NOMO-1 treated with DMSO at 0.1 percent for 48 hours (cell line): ENCODE measurements around the gene POMT1.
A peak's percentile ranks its signal among the peaks of the same experiment; 100 is the strongest.
"Not testable (repeated sequence)": the region's sequence is repeated elsewhere in the genome, so short reads cannot be mapped to it uniquely, and the experiment has no call there.

Experiments
- DNase-seq: peaks from one replicate; lab custom pipeline; 2025; ENCODE audit not compliant: unreplicated experiment; lab: John Stamatoyannopoulos, UW

POMT1 gene, protein sequence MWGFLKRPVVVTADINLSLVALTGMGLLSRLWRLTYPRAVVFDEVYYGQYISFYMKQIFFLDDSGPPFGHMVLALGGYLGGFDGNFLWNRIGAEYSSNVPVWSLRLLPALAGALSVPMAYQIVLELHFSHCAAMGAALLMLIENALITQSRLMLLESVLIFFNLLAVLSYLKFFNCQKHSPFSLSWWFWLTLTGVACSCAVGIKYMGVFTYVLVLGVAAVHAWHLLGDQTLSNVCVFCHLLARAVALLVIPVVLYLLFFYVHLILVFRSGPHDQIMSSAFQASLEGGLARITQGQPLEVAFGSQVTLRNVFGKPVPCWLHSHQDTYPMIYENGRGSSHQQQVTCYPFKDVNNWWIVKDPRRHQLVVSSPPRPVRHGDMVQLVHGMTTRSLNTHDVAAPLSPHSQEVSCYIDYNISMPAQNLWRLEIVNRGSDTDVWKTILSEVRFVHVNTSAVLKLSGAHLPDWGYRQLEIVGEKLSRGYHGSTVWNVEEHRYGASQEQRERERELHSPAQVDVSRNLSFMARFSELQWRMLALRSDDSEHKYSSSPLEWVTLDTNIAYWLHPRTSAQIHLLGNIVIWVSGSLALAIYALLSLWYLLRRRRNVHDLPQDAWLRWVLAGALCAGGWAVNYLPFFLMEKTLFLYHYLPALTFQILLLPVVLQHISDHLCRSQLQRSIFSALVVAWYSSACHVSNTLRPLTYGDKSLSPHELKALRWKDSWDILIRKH

DNA sequence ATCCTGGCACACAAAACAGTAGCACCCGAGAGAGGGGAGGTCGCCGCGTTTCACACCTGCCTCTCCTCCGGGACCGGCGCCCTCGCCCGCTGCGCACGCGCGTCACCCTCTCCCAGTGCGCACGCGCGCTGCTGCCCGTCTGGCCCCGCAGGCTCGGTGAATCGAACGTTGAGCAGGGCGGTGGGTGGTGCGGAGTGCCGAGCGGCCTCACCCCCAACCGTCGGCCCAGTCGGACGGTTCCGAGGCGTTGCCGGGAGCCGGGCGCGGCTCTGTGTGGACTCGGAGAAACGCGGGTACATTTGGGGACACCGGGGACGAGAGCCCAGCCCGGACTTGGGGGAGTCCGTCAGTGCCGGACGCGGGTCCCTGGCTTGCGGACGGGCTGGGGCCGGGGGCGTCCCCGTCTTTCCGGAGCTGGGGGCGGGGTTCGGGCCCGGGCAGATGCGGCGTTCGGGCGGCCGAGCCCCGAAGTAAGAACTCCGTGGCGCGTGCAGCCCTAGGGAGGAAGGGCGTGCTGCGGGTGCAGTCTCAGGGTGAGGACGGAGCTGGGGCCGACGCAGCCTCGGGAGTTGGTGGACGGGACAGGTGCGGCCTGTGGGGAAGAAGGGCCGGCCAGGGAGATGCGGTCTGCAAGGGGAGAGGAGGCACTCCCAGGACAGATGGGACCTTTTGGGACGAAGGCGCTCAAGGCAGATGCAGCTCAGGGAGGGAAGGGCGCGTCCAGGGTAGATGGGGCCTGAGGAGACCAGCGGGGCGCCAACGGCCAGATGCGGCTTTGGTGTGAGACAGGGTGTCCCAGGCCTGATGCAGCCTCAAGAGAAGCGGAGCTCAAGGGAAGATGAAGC is at the start of gene POMT1:
Gene POMT1, plus strand, starts transcription at position 138 of the 845 bp plus-strand sequence. CDS start 1,301 bp downstream, outside the sequence.
- DNase-seq = peak; percentile 76

DNA sequence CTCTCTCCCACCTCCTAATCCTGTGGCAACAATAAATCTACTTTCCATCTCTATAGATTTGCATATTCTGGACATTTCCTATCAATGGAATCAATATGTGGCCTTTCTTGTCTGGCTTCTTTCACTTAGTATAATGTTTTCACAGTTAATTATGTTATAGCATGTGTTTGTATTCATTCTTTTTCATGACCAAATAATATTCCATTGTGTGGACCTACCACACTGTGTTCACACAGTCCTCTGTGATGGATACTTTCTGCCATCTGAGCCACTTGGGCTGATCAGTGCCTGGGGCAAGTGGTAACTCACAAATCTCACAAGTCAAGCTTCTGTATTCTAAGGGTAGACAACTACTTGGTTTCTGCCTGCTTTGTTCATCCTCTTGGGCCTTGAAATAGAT is 48.7 kb upstream of the POMT1 start:
- DNase-seq = no peak

DNA sequence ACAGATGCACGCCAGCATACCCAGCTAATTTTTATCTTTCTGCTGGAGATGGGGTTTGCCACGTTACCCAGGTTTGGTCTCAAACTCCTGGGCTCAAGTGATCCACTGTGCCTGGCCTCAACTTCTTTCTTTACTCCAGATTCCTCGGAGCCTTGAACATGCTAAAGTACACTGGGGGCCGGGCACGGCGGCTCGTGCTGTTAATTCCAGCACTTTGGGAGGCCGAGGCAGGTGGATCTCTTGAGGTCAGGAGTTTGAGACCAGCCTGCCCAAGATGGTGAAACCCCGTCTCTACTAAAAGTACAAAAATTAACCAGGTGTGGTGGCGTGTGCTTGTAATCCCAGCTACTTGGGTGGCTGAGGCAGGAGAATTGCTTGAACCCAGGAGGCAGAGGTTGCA is 47.1 kb upstream of the POMT1 start:
- not testable (repeated sequence) for DNase-seq

DNA sequence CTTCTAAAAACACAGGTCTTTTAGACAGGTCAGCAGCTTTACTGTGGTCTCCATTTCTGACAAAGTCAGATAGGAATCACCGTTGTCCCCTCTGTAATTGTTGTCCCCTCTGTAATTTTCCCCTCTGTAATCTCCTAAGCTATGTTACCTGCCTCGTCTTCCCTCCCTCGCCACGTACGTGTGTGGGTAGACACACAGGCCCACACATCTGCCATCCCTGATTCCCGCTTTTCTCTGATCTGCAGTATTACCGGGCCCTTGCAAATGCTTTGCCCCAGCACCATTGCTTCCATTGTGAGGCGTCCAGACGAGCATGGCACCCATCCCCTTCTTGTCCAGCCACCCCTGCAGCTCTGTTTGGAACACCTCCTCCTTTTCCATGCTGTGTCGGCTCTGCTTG is 45.0 kb upstream of the POMT1 start:
- no peak for DNase-seq

DNA sequence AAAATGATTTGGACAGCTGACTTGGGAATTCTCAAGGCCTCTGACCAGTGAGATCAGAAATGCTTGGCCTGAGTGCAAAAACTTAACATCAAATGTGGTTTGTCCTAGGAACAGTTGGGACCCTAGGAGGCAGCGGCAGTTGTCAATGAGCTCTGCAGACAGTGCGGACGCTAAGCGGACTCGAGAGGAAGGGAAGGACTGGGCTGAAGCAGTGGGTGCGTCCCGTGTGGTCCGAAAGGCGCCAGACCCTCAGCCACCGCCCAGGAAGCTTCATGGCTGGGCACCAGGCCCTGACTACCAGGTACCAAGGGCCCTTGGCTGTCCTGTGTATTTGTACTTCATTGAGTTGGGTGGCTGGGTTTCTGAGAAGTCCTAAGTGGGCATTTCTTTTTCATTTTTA is 43.7 kb upstream of the POMT1 start:
- DNase-seq = no peak

DNA sequence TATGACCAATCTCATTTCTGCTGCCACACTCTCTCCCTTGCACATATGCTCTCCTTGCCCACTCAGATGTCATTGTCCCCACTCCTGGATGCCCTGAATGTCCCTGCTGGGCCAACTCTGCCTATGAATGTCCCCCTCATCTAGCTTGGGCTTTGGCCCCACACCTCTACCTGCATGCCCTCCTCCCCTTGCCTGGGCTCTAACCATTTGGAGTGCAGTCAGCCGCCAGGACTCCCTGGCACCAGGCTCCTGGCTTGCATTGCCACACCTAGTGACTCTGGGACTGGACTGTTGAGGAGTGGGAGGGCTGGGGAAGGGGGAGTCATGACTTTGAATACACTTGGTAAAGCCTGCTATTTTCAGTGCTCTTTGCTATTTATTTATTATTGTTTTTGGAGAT is 41.6 kb upstream of the POMT1 start:
- DNase-seq = no peak

DNA sequence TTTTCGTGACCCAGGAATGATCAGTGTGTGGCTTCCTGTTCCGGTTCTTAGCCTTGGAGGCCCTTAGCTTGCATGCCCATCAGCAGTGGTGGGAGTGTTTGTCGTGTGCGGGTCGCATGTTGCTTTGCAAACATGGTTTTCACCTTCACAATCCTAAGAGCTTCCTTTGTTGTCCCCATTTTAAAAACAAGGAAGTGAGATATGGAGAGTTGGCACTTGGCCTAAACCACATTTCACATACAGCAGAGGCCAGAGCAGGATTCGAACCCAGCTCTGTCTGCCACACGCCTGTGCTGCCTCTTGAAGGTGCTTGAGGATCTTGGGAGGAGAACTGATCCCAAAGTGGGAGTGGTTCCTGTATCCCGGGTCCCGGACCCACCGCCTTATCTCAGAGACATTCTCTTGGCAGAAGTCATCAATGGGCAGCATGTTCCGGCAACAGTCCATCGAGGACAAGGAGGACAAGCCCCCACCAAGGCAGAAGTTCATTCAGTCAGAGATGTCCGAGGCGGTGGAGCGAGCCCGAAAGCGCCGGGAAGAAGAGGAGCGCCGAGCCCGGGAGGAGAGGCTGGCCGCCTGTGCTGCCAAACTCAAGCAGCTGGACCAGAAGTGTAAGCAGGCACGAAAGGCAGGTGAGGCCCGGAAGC is 38.2 kb upstream of the POMT1 start:
- DNase-seq = no peak

DNA sequence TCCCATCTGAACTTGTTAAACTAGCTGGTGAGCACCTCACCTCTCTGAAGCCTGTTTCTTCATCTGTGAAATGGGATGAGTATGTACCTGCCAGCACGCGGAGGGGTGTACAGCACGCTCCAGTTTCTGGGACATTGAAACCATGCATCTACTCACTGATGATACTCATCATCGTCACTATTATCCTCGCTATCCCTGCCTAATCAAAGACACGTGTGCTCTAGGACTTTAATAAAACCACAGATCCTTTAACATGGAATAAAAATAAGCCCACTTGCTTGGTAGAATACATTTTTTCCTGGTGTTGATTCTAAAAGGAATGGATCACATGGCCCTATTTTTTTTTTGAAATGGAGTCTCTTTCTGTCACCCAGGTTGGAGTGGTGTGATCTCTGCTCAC is 37.3 kb upstream of the POMT1 start:
- no peak for DNase-seq

DNA sequence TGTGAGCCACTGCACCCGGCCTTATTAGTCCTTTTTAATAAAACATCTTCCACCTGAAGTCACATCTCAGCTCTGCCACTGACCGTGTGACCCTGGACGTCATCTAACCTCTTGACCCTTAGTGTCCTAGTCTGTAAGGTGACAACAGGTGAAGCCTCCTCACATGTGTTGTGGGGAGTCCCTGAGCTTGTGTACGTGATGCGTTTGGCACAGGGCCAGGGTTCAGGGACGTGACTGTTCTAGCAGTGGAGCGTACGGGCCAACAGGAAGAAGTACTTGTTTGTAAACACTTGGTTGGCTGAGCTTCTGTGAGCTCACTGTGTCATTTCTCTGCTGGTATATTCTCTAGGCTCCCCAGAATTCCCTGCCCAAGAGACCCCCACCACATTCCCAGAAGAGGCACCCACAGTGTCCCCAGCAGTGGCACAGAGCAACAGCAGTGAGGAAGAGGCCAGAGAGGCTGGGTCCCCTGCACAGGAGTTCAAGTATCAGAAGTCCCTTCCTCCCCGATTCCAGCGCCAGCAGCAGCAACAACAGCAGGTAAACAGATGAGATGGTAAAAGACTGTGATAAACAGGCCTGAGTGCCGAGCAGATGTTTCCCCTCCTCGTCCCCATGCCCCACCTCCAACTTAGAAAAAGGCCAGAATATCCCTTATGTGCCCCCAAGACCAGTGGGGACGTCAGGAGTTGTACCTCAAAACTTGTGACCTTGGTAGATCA is 35.3 kb upstream of the POMT1 start:
- no peak for DNase-seq

DNA sequence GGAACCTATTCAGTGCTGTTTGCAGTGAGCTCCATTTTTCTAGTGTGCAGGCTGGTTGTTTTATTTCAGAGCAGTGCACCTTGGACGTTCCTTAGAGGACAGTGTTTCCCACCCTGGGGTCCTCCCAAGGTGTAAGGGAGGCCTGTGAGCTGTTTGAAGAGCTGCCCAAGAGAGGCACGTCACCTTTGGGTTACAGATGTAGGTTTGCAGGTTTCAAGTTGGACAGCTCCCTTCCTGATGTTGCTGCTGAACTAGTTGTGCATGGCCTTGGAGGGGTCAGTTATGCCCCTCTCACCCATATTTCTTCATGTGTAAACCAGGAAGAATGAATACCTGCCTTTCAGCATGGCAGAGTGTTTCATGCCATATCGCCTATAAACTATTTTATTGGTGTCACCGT is 34.7 kb upstream of the POMT1 start:
- no peak for DNase-seq

DNA sequence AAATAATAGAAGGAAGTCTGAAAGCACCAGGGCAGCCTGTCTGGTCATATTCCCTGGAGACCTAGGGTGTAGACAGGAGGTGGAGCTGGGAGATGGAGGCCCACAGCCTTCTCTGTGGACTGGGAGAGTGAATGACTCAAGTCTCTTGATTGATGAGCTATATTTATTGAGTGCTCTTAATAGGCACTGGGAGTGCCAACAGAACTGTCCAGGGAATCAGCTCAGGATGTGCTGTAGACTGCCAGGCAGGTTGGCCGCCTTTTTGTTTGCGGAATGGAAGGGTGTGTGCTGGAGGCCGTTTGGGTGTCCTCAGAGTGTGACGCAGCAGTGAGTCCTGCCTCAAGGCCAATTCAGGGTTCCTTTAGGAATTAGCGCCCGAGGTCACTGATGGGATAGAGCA is 33.4 kb upstream of the POMT1 start:
- DNase-seq = no peak

DNA sequence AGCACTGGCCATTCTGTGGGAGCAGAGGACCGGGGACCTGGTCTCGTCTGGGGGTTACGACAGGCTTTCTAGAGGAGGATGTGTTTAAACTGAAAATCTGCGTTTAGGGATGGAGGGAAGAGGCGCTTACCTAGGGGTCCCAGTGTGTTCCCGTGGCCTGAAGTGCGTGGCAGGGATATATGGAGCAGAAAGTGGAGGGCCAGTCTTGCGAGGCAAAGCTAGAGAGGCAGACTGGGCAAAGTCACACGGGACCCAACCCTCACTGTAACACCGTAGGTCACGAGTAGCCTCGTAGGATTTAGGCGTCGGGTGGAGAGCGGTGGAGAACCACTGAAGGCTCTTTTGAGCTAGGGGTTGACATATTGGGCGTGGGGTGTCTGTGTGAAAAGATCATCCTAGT is 32.8 kb upstream of the POMT1 start:
- no peak for DNase-seq

DNA sequence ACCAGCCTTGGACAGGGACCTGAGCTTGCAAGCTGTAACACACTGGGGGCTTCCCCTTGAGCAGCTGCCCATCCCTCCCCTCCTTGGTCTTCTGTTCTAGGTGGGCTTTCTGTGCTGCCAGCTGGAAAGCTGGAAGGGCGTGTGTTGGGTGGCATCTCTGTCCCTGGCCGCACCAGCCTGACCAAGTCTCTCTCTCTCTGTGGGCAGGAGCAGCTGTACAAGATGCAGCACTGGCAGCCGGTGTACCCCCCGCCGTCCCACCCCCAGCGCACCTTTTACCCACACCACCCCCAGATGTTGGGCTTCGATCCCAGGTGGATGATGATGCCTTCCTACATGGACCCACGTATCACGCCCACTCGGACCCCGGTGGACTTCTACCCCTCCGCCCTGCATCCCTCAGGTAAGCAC is 32.1 kb upstream of the POMT1 start:
- no peak for DNase-seq

DNA sequence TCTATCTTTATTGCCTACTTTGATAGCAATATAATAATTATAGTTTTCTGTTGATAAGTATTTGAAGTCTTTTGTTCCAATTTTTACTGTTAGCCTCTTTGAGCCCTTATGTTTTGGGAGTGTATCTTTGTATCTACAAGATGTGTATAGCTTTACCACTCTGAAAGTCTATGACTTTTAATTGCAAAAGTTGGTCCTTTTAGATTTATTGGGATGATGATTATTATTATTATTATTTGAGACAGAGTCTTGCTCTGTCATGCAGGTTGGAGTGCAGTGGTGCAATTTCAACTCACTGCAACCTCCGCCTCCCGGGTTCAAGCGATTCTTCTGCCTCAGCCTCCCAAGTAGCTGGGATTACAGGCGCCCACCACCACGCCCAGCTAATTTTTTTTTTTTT is 30.6 kb upstream of the POMT1 start:
- not testable (repeated sequence) for DNase-seq

DNA sequence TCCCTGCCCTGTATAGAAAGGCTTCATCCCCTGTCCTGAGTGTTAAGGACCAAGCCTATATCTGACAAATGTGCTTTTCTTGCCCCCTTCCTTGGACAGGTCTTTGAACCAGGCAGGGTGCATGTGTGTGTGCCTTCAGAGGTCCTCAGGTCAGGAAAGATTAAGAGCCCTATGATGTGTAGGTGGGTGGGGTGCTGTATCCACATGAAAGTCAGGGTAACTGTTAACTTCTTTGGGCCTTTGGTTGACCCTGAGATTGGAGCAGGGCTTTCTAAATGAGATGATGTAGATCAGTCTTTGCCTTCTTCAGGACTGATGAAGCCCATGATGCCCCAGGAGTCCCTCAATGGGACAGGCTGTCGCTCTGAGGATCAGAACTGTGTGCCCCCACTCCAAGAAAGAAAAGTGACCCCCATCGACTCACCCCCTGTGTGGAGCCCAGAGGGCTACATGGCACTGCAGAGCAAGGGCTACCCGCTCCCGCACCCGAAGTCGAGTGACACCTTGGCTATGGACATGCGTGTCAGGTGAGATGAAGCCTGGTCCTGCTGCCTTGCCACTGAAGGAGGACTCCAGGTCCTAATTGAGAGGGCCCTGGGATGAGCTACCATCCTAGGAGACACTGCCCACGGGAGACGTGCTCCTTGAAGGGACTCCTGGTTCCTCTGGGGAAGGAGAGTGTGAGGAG is 29.4 kb upstream of the POMT1 start:
- DNase-seq = no peak

DNA sequence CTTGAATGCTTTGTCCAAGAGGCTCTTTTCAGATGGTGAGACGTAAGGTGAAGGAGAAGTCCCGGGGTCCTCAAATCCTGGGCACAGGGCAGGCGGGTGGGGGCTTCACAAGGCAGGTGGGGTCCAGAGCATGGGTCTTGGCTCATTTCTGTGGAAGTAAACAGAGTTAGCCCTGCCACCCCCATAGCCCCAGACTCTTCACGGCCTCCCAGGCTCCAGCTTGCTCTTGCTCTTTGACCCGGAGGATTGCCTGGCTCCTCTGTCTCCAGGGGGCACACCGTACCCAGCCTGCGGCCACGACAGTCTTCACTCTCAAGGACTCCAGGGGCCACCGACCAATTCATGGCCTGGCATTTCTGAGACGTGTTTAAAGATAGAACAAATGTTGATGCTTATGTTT is 28.8 kb upstream of the POMT1 start:
- DNase-seq = no peak

DNA sequence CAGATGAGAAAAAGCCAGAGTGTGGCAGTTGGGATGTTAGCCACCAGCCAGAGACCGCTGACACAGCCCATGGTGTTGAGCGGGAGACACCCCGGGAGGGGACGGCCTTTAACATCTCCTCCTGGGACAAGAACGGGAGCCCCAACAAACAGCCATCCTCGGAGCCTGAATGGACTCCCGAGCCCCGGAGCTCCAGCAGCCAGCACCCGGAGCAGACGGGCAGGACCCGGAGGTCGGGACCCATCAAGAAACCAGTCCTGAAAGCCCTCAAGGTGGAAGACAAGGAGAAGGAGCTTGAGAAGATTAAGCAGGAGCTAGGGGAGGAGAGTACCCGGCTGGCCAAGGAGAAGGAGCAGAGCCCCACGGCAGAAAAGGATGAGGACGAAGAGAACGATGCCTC is 28.0 kb upstream of the POMT1 start:
- DNase-seq = no peak

DNA sequence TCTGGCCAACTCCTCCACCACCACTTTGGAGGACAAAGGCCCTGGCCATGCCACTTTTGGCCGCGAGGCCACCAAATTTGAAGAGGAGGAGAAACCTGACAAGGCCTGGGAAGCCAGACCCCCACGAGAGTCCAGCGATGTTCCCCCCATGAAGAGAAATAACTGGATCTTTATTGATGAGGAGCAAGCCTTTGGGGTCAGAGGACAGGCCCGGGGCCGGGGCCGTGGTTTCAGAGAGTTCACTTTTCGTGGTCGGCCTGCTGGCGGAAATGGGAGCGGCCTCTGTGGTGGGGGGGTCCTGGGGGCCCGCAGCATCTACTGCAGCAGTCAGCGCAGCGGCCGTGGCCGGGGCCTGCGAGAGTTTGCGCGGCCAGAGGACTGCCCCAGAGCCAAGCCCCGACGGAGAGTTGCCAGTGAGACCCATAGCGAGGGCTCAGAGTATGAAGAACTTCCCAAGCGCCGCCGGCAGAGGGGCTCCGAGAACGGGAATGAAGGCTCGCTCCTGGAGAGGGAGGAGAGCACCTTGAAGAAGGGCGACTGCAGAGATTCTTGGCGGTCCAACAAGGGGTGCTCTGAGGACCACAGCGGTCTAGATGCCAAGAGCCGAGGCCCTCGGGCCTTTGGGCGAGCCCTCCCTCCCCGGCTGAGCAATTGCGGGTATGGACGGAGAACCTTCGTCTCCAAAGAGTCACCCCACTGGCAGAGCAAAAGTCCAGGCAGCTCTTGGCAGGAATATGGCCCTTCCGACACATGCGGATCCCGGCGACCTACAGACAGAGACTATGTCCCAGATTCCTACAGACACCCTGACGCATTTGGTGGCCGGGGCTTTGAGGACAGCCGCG is 27.4 kb upstream of the POMT1 start:
- no peak for DNase-seq
